Measurements from ENCODE around the gene CFAP92.

GRCh38 chr3:129039271-129040038, 45.6 kb upstream of the CFAP92 start:
- no peak for TF ChIP-seq CTCF (IDR thresholded peaks at IDR 0.05)
- TF ChIP-seq POLR2AphosphoS5 (IDR thresholded peaks at IDR 0.05): no peak

Measured in sigmoid colon (tissue), 4 donors.